Measurements from ENCODE around the gene ATP6V0A1.
"Not testable (repeated sequence)": the region's sequence is repeated elsewhere in the genome, so short reads cannot be mapped to it uniquely, and the experiment has no call there.

Gene ATP6V0A1

DNA sequence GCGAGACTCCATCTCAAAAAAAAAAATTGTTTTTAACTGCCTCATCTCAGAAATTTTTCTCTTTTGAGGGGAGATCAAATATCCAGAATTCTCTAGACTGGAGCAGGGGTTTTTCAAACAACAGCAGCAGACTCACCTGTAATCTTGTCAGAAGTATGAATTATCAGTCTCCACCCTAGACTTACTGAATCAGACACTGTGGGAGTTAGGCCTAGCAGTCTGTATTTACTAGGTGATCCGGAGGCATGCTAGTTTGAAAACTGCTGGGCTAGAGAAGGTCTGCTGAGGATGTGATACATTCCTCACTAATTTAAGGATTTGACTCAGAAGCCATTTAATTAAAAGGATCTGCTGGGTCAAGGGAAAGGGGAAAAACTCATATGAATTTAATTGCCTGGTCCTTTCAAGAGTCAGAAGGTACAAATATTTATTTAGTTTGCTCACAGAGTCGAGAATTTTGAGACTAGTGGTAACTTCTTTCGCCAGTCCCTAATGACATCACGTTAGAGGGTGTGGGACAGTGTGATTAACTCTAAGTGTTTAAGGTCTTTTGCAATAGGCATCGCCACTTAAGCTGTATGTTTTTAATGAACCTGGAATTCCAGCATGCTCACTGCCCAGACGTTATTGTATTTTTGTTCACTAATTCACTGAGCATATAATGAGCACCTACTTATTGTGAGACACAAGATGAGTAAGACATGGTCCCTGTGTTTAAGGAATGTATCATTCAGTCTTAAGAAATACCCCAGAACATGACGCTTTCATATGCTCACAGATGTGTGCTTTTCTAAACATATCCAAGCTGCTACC is 14.2 kb downstream of the ATP6V0A1 start:
- H3K4me3 ChIP-seq (ENCODE audit: low read length), result no peak overlapping the region
- DNase-seq (ENCODE audit: low read depth, low spot score), result no peak

DNA sequence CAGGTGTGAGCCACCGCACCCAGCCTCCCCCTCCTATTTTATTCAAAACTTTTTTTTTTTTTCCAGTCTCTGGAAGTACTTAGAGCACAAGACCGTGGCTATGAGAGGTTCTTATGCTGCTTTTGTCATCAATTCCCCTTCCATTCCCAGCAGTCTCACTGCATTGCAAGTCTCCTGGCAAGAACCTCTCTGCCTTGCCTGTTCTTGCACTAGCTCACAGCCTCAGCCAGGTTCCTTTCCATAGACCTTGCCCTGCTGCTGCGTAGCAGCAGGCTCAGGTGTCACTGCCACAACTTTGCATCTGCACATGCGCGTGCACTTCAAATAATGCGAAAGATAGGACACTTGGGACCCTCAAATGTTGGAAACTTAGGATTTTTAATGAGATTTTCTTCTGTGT is 15.6 kb downstream of the ATP6V0A1 start:
- no peak overlapping the region for H3K4me3 ChIP-seq (ENCODE audit: low read length)
- no peak for DNase-seq (ENCODE audit: low read depth, low spot score)

DNA sequence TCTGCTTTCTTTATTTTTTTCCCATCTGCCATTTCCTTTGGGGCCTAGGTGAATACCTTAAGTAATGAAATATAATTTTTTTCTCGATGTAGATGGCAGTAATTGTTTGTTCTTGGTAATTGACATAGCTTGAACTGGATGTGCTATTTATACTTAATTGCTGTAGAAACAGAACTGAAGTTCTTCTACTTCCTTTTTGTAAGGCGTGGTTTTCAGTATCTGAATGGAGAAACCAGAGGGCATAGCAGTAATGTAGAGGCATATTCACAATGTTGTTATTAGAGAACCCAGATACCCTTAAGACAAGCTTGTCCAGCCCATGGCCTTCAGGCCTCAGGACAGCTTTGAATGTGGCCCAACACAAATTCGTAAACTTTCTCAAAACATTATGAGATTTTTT is 16.4 kb downstream of the ATP6V0A1 start:
- no peak for DNase-seq (ENCODE audit: low read depth, low spot score)
- no peak overlapping the region for H3K4me3 ChIP-seq (ENCODE audit: low read length)

DNA sequence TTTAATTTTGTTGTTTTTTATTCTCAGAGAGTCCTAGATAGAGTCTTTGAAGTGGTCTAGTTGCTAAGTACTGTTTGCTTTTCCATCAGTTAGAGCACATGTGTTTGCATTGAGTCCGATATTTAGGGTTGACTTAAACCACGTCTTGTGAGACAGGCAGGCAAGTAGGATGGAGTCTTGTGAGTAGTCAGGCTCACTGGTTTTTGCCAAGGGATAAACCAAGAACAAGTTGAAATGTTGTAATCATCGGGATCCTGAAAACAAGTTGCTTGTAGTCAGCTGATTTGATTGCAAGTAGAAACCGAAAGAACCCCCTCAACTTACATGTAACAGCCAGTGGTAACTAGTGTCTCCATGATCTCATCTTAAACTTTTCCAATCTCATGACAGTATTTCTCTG is 17.2 kb downstream of the ATP6V0A1 start:
- peak overlapping the region; percentile 5 for H3K4me3 ChIP-seq (ENCODE audit: low read length)
- peak; percentile 68 for DNase-seq (ENCODE audit: low read depth, low spot score)

DNA sequence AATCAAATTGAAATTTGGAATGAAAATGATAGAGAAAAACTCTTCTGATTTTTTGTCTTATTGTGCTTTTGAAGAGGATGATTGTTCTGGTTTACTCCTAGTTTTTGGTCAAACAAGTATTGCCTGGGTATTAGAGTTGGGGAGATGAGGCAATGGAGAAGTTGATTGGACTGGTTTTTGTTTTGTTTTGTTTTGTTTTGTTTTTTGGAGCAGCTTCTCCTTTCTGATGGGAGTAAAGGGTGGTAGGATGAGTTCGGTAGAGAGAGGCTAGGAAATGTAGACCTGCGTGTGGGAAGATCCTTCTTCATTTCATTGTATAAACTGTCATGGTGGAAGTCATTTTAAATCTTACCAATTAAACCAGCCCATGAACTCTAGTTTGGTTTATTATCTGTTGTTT is 17.7 kb downstream of the ATP6V0A1 start:
- H3K4me3 ChIP-seq (ENCODE audit: low read length), result no peak overlapping the region
- no peak for DNase-seq (ENCODE audit: low read depth, low spot score)

DNA sequence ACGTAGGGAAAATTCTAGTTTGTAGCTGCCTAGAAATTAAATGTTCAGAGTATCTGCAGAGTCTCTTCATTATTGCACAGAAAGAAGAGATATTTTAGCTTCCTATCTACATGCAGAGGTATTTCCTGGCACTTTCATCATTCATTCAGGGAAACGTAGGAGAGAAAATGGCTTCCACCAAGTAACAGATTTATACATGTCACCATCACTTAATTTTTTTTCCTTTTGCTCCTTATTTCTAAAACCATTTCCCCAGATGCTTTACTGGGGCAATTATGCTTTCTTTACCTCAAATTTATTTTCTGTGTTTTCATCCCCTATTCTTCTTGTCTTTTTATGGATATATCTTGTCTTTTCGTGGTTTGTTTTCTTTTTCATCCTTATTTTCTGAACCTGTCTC is 18.5 kb downstream of the ATP6V0A1 start:
- no peak for DNase-seq (ENCODE audit: low read depth, low spot score)
- no peak overlapping the region for H3K4me3 ChIP-seq (ENCODE audit: low read length)

DNA sequence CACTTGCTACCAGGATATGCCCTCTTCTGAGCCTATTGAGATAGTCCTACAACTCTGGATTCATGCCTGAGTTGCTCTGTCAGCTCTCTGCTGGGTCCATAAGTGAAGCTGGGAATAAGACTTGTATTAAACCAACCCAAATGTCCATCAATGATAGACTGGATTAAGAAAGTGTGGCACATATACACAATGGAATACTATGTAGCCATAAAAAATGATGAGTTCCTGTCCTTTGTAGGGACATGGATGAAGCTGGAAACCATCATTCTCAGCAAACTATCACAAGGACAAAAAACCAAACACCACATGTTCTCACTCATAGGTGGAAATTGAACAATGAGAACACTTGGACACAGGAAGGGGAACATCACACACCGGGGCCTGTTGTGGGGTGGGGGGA is 19.1 kb downstream of the ATP6V0A1 start:
- not testable (repeated sequence) for DNase-seq (ENCODE audit: low read depth, low spot score); H3K4me3 ChIP-seq (ENCODE audit: low read length)

DNA sequence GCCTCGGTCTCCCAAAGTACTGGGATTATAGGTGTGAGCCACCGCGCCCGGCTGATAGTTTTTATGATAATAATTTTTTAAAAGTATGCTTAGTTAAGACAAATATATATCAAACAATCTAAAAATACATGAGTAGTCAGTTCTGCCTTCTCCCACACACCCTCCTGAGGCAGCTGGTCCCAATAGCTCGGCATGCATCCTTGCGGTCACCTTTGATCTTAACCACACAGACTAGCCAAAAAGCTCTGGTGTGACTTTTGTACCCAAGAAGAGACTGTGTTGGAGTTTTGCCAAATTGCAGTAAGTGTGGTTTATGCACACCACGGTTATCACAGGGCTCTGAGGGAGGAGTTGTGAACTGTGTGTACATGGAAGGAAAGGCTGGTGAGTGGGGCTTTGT is 25.6 kb downstream of the ATP6V0A1 start:
- DNase-seq (ENCODE audit: low read depth, low spot score), result peak; percentile 100
- H3K4me3 ChIP-seq (ENCODE audit: low read length), result no peak overlapping the region; the same call in 1 of the 2 replicates

DNA sequence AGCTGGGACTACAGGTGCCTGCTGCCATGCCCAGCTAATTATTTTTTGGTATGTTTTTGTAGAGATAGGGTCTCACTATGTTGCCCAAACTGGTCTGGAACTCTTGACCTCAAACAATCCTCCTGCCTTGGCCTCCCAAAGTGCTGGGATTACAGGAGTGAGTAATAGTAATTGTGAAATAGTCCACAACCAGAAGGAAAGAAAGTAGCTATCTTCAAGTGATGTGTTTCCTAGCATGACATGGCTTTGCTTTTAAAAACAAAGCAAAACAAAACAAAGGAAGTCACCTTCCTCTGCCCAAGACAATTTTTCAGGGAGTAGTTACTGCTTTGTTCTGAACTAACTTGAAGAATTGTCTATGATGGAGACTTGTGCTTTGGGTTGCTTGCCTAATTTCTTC is 27.0 kb downstream of the ATP6V0A1 start:
- no peak for DNase-seq (ENCODE audit: low read depth, low spot score)
- H3K4me3 ChIP-seq (ENCODE audit: low read length), result no peak overlapping the region

DNA sequence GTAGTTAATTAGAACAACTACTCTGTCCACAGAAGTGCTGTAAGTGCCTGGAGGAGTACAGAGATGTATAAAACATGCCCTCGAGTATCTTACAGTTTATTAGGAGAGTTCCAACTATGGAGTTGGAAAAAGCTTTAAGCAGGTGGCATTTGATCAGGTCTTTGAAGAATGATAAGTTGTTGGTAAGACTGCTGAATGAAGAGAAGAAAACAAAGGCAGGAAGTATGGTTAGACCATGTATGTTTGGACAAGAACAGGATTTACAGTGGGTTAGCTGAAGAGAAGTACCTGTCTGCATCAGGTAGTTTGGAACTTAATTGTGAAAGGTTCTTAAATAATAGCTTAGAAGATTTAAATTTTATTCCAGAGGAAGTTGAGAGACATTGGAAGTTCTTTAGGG is 29.4 kb downstream of the ATP6V0A1 start:
- no peak overlapping the region for H3K4me3 ChIP-seq (ENCODE audit: low read length)
- peak; percentile 57 for DNase-seq (ENCODE audit: low read depth, low spot score)

DNA sequence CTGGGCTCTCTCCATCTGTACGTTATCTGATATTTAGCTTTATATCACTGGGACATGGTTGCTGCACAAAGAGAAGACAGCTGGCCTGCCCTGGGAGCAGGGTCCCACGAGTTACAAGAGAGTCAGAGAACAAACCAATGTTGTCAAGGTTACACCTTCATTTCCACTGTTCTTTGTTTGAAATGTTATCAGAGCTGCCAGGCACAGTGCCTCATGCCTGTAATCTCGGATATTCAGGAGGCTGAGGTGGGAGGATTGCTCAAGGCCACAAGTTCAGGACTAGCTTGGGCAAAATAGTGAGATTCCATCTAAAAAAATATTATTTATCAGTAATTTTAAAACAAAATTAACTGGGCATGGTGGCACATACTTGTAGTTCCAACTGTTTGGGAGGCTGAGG is 34.6 kb downstream of the ATP6V0A1 start:
- H3K4me3 ChIP-seq (ENCODE audit: low read length), result no peak overlapping the region
- DNase-seq (ENCODE audit: low read depth, low spot score), result no peak

DNA sequence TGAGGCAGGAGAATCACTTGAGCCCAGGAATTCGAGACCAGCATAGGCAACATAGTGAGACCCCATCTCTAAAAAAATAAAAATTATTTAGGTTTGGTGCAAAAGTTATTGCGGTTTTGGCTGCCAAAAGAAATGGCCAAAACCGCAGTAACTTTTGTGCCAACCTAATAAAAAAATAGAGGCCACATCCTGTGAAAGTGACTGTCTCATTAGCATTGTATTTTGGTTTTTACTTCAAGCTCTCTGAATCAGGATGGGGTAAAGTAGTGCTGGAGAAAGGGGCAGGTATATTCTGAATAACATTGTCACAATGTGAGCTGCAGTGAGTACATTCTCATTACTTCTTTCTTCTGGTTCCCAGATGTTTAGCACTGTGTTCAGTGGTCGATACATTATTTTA is 36.0 kb downstream of the ATP6V0A1 start:
- no peak for DNase-seq (ENCODE audit: low read depth, low spot score)
- no peak overlapping the region for H3K4me3 ChIP-seq (ENCODE audit: low read length)

DNA sequence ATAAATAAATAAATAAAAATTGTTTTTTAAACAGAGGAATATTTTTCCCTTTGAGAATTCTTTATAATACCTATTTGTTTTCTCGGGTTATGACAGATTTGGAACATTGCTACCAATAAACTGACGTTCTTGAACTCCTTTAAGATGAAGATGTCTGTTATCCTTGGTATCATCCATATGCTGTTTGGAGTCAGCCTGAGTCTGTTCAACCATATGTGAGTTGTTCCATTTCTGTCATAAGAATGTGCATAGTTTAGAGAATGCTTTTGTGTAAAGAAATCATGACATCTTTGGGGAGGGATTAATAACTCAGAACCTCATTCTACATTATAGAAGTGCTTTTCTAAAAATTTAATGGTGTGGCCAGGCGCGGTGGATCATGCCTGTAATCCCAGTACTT is 40.1 kb downstream of the ATP6V0A1 start:
- no peak overlapping the region for H3K4me3 ChIP-seq (ENCODE audit: low read length)
- no peak for DNase-seq (ENCODE audit: low read depth, low spot score)

DNA sequence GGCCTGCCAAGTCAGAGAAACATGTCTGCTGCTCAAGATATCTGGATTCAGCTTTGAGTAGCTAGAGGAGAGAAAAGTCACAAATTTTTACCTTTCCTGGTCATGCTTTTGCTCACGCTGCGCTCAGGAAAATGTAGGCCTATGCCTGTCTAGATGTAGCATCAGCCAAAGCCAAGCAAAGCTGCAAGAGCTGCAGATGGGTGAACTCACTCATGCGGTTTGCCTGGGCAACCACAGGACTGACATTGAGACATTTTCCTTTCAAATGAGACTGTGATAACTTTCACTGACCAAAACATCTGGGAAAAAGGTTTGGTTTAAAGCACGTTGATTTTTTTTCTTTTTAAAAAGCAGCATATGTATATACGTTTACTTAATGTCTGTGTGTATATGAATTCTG is 43.4 kb downstream of the ATP6V0A1 start:
- H3K4me3 ChIP-seq (ENCODE audit: low read length), result no peak overlapping the region
- DNase-seq (ENCODE audit: low read depth, low spot score), result no peak

DNA sequence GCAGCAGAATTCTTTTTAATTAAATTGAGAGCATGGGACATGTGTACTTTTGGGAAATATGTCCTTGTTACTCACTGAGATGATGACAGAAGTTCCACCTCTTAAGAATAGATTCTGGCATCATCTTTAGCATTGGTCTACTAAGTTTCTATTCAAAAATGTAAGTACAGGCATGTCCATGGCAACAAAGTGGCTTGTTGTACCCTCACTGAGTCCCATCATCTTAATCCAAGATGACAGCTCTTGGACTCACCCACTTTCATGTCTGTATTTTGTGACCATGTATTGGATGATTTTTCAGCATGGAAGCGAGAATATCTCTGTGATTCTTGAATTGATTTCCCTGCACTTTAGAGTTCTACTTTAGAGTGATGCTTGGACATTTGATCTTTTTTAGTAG is 44.2 kb downstream of the ATP6V0A1 start:
- DNase-seq (ENCODE audit: low read depth, low spot score), result no peak

DNA sequence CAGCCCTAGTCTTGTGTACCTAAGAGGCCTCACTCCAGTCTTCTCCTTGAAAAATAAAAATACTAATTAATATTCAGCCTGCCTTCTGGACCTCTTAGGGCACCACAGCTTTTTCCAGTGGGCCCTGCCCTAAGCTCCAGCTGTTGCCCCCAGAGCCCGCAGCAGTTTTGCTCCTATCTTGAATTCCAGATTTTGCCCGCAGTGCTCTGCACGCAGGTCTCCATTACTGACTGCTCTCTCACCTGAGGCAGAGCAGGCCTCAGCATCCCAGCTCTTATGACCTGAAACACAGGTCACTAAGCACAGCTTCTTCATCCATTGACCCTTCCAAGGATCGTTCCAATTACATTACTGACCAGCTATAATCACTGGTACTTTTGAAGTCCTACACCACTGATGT is 49.0 kb downstream of the ATP6V0A1 start:
- no peak overlapping the region for H3K4me3 ChIP-seq (ENCODE audit: low read length)
- DNase-seq (ENCODE audit: low read depth, low spot score), result no peak

More for the DNA sequence above, 44.2 kb downstream of the ATP6V0A1 start:
- no peak overlapping the region for H3K4me3 ChIP-seq (ENCODE audit: low read length)

DNA sequence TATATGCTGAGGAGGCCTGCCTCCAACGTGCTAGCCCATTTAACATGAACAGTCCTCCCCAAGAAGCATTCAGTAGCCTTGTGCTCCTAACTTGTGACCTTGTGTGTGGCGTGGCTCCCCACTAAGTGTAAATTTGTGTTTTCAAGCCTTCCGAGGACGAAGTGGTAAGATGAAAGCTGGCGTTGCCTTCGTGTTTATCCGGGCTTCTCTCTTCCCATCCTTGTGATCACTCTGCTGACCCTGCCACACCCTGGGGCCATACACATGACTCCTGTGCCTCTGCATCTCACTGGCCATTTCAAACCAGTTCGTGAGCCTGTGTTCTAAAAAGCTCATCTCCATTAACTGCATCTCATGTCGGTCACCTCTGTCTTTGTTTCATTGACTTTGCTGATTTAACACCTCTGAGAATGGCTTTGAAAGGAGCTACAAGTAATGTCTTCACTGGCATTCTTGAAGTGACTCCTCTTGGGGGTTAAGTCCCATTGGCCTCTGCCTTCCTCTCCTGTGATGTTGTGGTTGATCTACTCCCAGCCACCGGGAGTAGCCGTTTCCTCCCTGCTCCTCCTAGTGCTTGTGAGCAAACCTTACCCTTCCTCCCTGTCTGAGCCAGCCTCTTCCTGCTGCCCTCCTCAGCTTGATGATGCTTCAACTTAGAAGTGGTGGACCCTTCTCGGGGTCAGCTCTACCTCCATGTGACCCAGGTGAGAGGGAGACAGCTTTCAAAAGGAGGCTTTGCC is 49.9 kb downstream of the ATP6V0A1 start:
- no peak for DNase-seq (ENCODE audit: low read depth, low spot score)
- no peak overlapping the region for H3K4me3 ChIP-seq (ENCODE audit: low read length)

DNA sequence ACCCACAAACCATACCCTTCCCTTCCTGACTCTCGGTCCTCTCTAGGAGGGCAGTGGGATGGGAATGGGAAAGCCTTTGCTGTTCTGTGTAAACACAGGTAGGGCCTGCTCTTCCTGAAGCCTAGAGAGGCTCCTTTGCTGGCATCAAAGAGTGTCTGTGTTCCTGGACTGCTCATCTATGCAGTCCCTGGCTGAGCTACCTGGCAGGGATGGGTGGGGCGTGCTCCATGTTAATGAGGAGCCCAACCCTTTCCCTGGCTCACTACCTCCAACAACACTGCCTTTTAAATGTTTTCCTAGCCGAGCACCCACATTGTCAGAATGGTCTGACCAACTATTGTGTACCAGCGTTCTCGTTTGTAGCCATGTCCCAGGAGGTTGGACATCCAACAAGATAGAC is 50.7 kb downstream of the ATP6V0A1 start:
- no peak overlapping the region for H3K4me3 ChIP-seq (ENCODE audit: low read length)
- DNase-seq (ENCODE audit: low read depth, low spot score), result no peak

DNA sequence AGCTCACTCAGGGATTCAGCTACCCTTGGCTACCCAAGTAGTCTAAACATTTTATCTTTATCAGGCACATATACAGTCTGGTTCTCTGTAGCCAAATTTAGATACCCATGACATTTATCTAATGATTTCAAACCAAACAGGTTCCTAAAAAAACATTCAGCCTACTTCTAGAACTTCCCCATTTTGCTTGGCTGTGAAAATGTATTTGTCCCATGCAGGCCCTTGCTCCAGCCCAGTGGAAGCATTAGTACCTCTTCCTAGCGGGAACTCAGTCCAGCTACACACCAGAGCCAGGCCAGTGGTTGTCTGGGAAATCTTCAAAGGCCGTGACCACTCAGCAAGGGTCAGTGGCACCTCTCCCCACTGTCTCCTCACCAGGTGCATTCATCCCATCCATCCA is 51.2 kb downstream of the ATP6V0A1 start:
- H3K4me3 ChIP-seq (ENCODE audit: low read length), result no peak overlapping the region
- DNase-seq (ENCODE audit: low read depth, low spot score), result no peak

DNA sequence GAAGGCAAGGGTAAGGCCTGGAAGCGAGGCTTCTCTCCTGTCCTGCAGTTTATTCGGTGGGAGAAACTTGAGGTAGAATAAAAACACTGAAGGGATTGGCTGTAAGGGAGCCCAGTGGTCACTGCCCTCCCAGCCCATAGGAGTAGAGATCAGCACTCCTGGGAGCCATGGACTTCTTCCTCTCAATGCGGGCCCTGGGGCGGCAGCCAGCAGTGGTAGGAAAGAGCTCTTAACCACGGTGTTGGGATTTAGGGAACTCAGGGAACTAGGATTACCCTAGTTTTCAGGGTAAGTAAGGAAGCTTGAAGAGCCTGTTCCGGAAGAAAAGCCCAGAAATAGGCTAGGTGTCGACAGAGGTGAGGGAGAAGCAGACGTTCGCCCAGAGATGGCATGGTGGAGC is 53.6 kb downstream of the ATP6V0A1 start:
- no peak for DNase-seq (ENCODE audit: low read depth, low spot score)
- H3K4me3 ChIP-seq (ENCODE audit: low read length), result no peak overlapping the region
